GM18870 (cell line): ENCODE results near the gene KCNF1.

Experiments
- ATAC-seq: cut with Tn5 transposase; IDR thresholded peaks from one replicate; pipeline ENCODE4 v1.9.1; 2021; ENCODE audit warnings: moderate library complexity; ENCODE audit not compliant: unreplicated experiment

KCNF1 gene

GRCh38 chr2:10879624-10880585 is 31.8 kb upstream of the KCNF1 start:
- ATAC-seq = no peak

GRCh38 chr2:10880586-10881321 is 31.0 kb upstream of the KCNF1 start:
- ATAC-seq = no peak

GRCh38 chr2:10882568-10882967 is 29.2 kb upstream of the KCNF1 start:
- ATAC-seq = no peak

- ATAC-seq = no peak
Observed at GRCh38 chr2:10883066-10883465, 28.7 kb upstream of the KCNF1 start.

GRCh38 chr2:10883801-10884478 is 27.8 kb upstream of the KCNF1 start:
- ATAC-seq = no peak

- no peak for ATAC-seq
Observed at GRCh38 chr2:10884574-10884975, 27.2 kb upstream of the KCNF1 start.

- ATAC-seq = no peak
Observed at GRCh38 chr2:10885094-10885860, 26.5 kb upstream of the KCNF1 start.

GRCh38 chr2:10887476-10887875 is 24.3 kb upstream of the KCNF1 start:
- ATAC-seq = no peak

GRCh38 chr2:10889651-10890215 is 22.0 kb upstream of the KCNF1 start:
- ATAC-seq = no peak

- no peak for ATAC-seq
Observed at GRCh38 chr2:10890706-10891270, 20.9 kb upstream of the KCNF1 start.

GRCh38 chr2:10891390-10891789 is 20.3 kb upstream of the KCNF1 start:
- ATAC-seq = no peak

- ATAC-seq = no peak
Observed at GRCh38 chr2:10891848-10892247, 19.9 kb upstream of the KCNF1 start.

GRCh38 chr2:10892316-10892715 is 19.4 kb upstream of the KCNF1 start:
- ATAC-seq = no peak

- ATAC-seq = no peak
Observed at GRCh38 chr2:10892796-10893350, 18.9 kb upstream of the KCNF1 start.

- ATAC-seq = no peak
Observed at GRCh38 chr2:10894264-10894935, 17.3 kb upstream of the KCNF1 start.

GRCh38 chr2:10895231-10895630 is 16.5 kb upstream of the KCNF1 start:
- no peak for ATAC-seq

- ATAC-seq = no peak
Observed at GRCh38 chr2:10897956-10898355, 13.8 kb upstream of the KCNF1 start.

GRCh38 chr2:10900216-10901109 is 11.3 kb upstream of the KCNF1 start:
- no peak for ATAC-seq
